Astrocyte of the spinal cord (primary cell): ENCODE measurements around the gene EEF1AKMT1.
"Not testable (repeated sequence)": the region's sequence is repeated elsewhere in the genome, so short reads cannot be mapped to it uniquely, and the experiment has no call there.

Source experiments
- DNase-seq: peaks from one replicate; pipeline ENCODE4 v3.0.0; 2011; ENCODE audit warnings: low read depth, low spot score
- H3K4me3 ChIP-seq: 2 replicates; pipeline ENCODE4 v1.5.1; 2011; ENCODE audit warnings: low read depth, mild to moderate bottlenecking, low read length, moderate library complexity
- CTCF ChIP-seq: IDR thresholded peaks from 2 replicates; pipeline ENCODE4 v1.5.1; 2012; ENCODE audit warnings: low read depth, mild to moderate bottlenecking, low read length, inconsistent platforms
- in situ Hi-C: cut with HindIII; loops from 2 replicates; pipeline ENCODE4 v1.10.0; 2017; ENCODE audit warnings: low sequenced_read_pairs

The EEF1AKMT1 gene

GRCh38 chr13:20769834-20770233, 3.9 kb downstream of the EEF1AKMT1 start:
- in situ Hi-C loops = no loop called here
- no peak overlapping the region for H3K4me3 ChIP-seq
- DNase-seq = no peak
- TF ChIP-seq CTCF = no peak

- in situ Hi-C loops = no loop called here
- DNase-seq = no peak
- TF ChIP-seq CTCF = no peak
- H3K4me3 ChIP-seq = no peak overlapping the region
Measured at GRCh38 chr13:20769091-20769490, 4.7 kb downstream of the EEF1AKMT1 start.

GRCh38 chr13:20767309-20767943, 6.3 kb downstream of the EEF1AKMT1 start:
- no peak for TF ChIP-seq CTCF
- DNase-seq = no peak
- in situ Hi-C loops = no loop called here
- no peak overlapping the region for H3K4me3 ChIP-seq

GRCh38 chr13:20760872-20761271, 12.9 kb downstream of the EEF1AKMT1 start:
- H3K4me3 ChIP-seq = no peak overlapping the region
- no peak for TF ChIP-seq CTCF
- in situ Hi-C loops = no loop called here
- no peak for DNase-seq

- TF ChIP-seq CTCF = no peak
- DNase-seq = no peak
- no peak overlapping the region for H3K4me3 ChIP-seq
- in situ Hi-C loops = no loop called here
Measured at GRCh38 chr13:20754009-20754408, 19.8 kb downstream of the EEF1AKMT1 start.

GRCh38 chr13:20749377-20749776, 24.4 kb downstream of the EEF1AKMT1 start:
- no peak for DNase-seq
- TF ChIP-seq CTCF = no peak
- in situ Hi-C loops = no loop called here
- H3K4me3 ChIP-seq = no peak overlapping the region

- H3K4me3 ChIP-seq, in situ Hi-C loops, DNase-seq: not testable (repeated sequence)
Measured at GRCh38 chr13:20743830-20744404, 29.8 kb downstream of the EEF1AKMT1 start.
